K562 (cell line): ENCODE data around the gene GGCT. TPM values are rescaled to one million over a fixed set of nuclear protein-coding genes. Genes with fewer than 3 reads are reported as not detected.

Experiments
- ATAC-seq: fragments of 200-7000 bp; cut with Tn5 transposase; 3 replicates; pipeline ENCODE4 v1.9.1; 2020; ENCODE audit warnings: moderate library complexity
- BruUV-seq: library from RNA; stranded (reverse); fragments of 400-500 nt; replicated peaks from 2 replicates; lab custom pipeline; 2021; lab: Mats Ljungman, UMichigan
- CTCF ChIA-PET: fragments of 300-600 bp; formaldehyde crosslinking; extraction: SDS; loops from one replicate; lab custom pipeline; 2021; ENCODE audit warnings: low intra/inter-chr PET ratio; lab: Yijun Ruan, JAX
- POLR2A ChIA-PET: fragments of 300-600, 350-650 bp; sonication (Branson Sonifier 250); formaldehyde crosslinking; extraction: SDS; loops from one replicate; lab custom pipeline; 2021; ENCODE audit warnings: antibody characterized with exemption, inconsistent platforms; lab: Yijun Ruan, JAX
- DNase-seq, 4 experiments: peaks; one replicate each; pipeline versions ENCODE4 v3.0.0 to v3.0.0-alpha.2; 2011 to 2018; ENCODE audit warnings: low spot score in 3 of 4, mixed read lengths in 3 of 4; ENCODE audit errors: extremely low read depth in 1 of 4
- FAIRE-seq: peaks from 2 replicates; lab custom pipeline; 2011; peaks lifted over from hg19 to GRCh38; lab: Jason Lieb, UNC
- H2AFZ ChIP-seq: 2 replicates; pipeline ENCODE4 v1.6.0; 2011; ENCODE audit warnings: low read depth, low read length, control low read depth, inconsistent platforms
- H3K27ac ChIP-seq: fragments of 200-600 bp; 3 replicates; pipeline ENCODE4 v1.8.0; 2011; ENCODE audit warnings: low read depth, mild to moderate bottlenecking, control low read depth, inconsistent platforms, low read length, moderate library complexity, mixed read lengths; ENCODE audit errors: extremely low read depth
- H3K27me3 ChIP-seq, 2 experiments: fragments of 300-600 bp in 1 of 2; 2 replicates in 1 of 2; 3 replicates in 1 of 2; pipeline versions ENCODE4 v1.6.0 to v1.8.0; 2011; ENCODE audit warnings: inconsistent platforms in 2 of 2, low read length in 2 of 2, mild to moderate bottlenecking in 1 of 2, mixed read lengths in 1 of 2, moderate library complexity in 1 of 2; ENCODE audit not compliant: control insufficient read depth in 2 of 2, insufficient read depth in 2 of 2
- H3K36me3 ChIP-seq: fragments of 300-600 bp; 3 replicates; pipeline ENCODE4 v1.8.0; 2011; ENCODE audit warnings: mild to moderate bottlenecking, low read length, inconsistent platforms; ENCODE audit not compliant: control insufficient read depth, insufficient read depth
- H3K4me1 ChIP-seq, 2 experiments: fragments of 200-600 bp in 1 of 2; replicated peaks in 1 of 2; 2 replicates in 1 of 2; 3 replicates in 1 of 2; pipeline versions ENCODE4 v1.5.1 to v1.8.0; 2011; ENCODE audit warnings: inconsistent platforms in 2 of 2, low read length in 2 of 2, mild to moderate bottlenecking in 1 of 2, mixed read lengths in 1 of 2, moderate library complexity in 1 of 2; ENCODE audit not compliant: control insufficient read depth in 2 of 2, insufficient read depth in 2 of 2
- H3K4me2 ChIP-seq: 2 replicates; pipeline ENCODE4 v1.6.1; 2011; ENCODE audit warnings: low read length, control low read depth, inconsistent platforms, mixed read lengths; ENCODE audit not compliant: insufficient read depth
- H3K4me3 ChIP-seq: fragments of 200-600 bp; sonication (generic), shearing (Covaris generic); 2 replicates; pipeline ENCODE4 v1.5.1; 2016; ENCODE audit warnings: control low read depth, inconsistent platforms
- H3K79me2 ChIP-seq: fragments of 200-600 bp; 3 replicates; pipeline ENCODE4 v1.8.0; 2011; ENCODE audit warnings: low read length, inconsistent platforms; ENCODE audit not compliant: control insufficient read depth, insufficient read depth
- H3K9ac ChIP-seq, 2 experiments: 2 replicates each; pipeline versions ENCODE4 v1.6.0 to v1.6.1; 2011; ENCODE audit warnings: low read depth in 2 of 2, low read length in 2 of 2, control low read depth in 1 of 2, inconsistent platforms in 1 of 2, mild to moderate bottlenecking in 1 of 2, mixed read lengths in 1 of 2; ENCODE audit not compliant: insufficient read depth in 1 of 2
- H3K9me1 ChIP-seq: one replicate; pipeline ENCODE4 v1.6.0; 2011; ENCODE audit warnings: inconsistent platforms, mild to moderate bottlenecking, low read length, moderate library complexity; ENCODE audit not compliant: control insufficient read depth, insufficient read depth
- H3K9me3 ChIP-seq: replicated peaks from 2 replicates; pipeline ENCODE4 v1.5.1; 2011; ENCODE audit warnings: low read depth, low read length, inconsistent platforms; ENCODE audit not compliant: control insufficient read depth, insufficient read depth
- H4K20me1 ChIP-seq: replicated peaks from 2 replicates; pipeline ENCODE4 v1.6.1; 2011; ENCODE audit warnings: low read length, inconsistent platforms, mixed read lengths; ENCODE audit not compliant: control insufficient read depth, insufficient read depth
- ASH1L ChIP-seq: fragments of 450-650 bp; IDR thresholded peaks from 2 replicates; pipeline ENCODE4 v1.6.1; 2018; ENCODE audit warnings: borderline replicate concordance, mild to moderate bottlenecking, low read depth; ENCODE audit not compliant: partially characterized antibody
- ATF2 ChIP-seq: sonication (generic); formaldehyde crosslinking; IDR thresholded peaks from 2 replicates; pipeline ENCODE4 v1.8.1; 2022; ENCODE audit warnings: missing genetic modification reagents
- BMI1 ChIP-seq: fragments of 150-350 bp; IDR thresholded peaks from 2 replicates; pipeline ENCODE4 v1.6.1; 2014; ENCODE audit warnings: low read length
- HBP1 ChIP-seq: fragments of 450-650 bp; formaldehyde crosslinking; IDR thresholded peaks from 2 replicates; pipeline ENCODE4 v1.4.0; 2022; ENCODE audit warnings: missing genetic modification characterization
- JUN ChIP-seq, 2 experiments: sonication (generic) in 1 of 2; formaldehyde crosslinking in 1 of 2; IDR thresholded peaks; 2 replicates each; pipeline versions ENCODE4 v1.6.1 to v1.8.0; 2012 to 2022; ENCODE audit warnings: borderline replicate concordance in 2 of 2, mild to moderate bottlenecking in 2 of 2, improper control_type of control experiment in 1 of 2, low read depth in 1 of 2, low read length in 1 of 2, missing genetic modification reagents in 1 of 2
- LARP7 ChIP-seq: fragments of 450-650 bp; IDR thresholded peaks from 2 replicates; pipeline ENCODE4 v1.6.1; 2016
- NFE2 ChIP-seq: IDR thresholded peaks from 2 replicates; pipeline ENCODE4 v1.6.1; 2014; ENCODE audit warnings: antibody characterized with exemption, low read depth
- RFX5 ChIP-seq: IDR thresholded peaks from 2 replicates; pipeline ENCODE4 v1.6.1; 2011; ENCODE audit warnings: low read depth, mild to moderate bottlenecking, improper control_type of control experiment, low read length
- USF2 ChIP-seq: sonication (generic); formaldehyde crosslinking; IDR thresholded peaks from 2 replicates; pipeline ENCODE4 v1.5.0; 2020; ENCODE audit warnings: missing genetic modification reagents
- WGBS: fragments of 100-300 bp; shearing (Covaris generic); methylation state at CpG from one replicate; pipeline ENCODE4 v1.1.6; 2016; ENCODE audit warnings: low coverage, mixed read lengths; ENCODE audit not compliant: insufficient coverage; ENCODE audit errors: missing lambda C conversion rate; 5-methylcytosine and 5-hydroxymethylcytosine counted together
- in situ Hi-C: fragments of 300-500 bp; cut with MboI; formaldehyde crosslinking; loops from 4 replicates; pipeline ENCODE4 v1.15.0; 2018; ENCODE audit warnings: inconsistent platforms, mixed read lengths
- intact Hi-C: fragments of 100-400 bp; cut with micrococcal nuclease; formaldehyde crosslinking; loops from 2 replicates; pipeline ENCODE4 v1.14.2; 2022
- polyA plus RNA-seq, 8 experiments: library from polyadenylated mRNA; depleted of rRNA in 4 of 8; stranded (reverse) in 5 of 8; unstranded in 3 of 8; fragments of >200 nt; fragmentation: Nextera tagmentation in 2 of 8; fragmentation: Illumina TruSeq in 1 of 8; extraction: Ambion mirVana in 2 of 8; extraction: Trizol in 1 of 8; gene quantifications; 2 replicates each; pipeline versions ENCODE4 v1.2.1 to v1.2.3, GENCODE V29; 2011 to 2014; ENCODE audit warnings: inconsistent platforms in 1 of 8, missing spikeins in 1 of 8
- total RNA-seq, 7 experiments: library from RNA; depleted of rRNA in 6 of 7; stranded (reverse); fragments of >200 nt in 6 of 7; fragmentation: Illumina TruSeq in 2 of 7; extraction: Trizol in 2 of 7; gene quantifications; 2 replicates each; pipeline versions ENCODE4 v1.2.1 to v1.2.3, GENCODE V29; 2011 to 2021; ENCODE audit warnings: low replicate concordance in 1 of 7

Gene GGCT
- total and polyA plus RNA-seq, 9 of the 15 experiments (the other 6 are each of a cell fraction or from before 2014, with no cell fraction given) = 79.0 to 349 (median 136) TPM

GRCh38 chr7:30459591-30460245 lies 44.9 kb downstream of the GGCT start:
- in situ Hi-C loops = no loop called here
- H3K27me3 ChIP-seq = no peaks in the 10 kb centered on the region
- no peaks in the 10 kb centered on the region for H3K9me1 ChIP-seq
- ChIA-PET CTCF (interaction anchor here (0.5 kb wide), 1 partner anchor 48 kb away, joined by 3 read pairs; no protein-coding TSS in a partner anchor), POLR2A (interaction anchor here (1.1 to 1.4 kb wide), 2 partner anchors 10 kb away, joined by 3 read pairs; no protein-coding TSS in a partner anchor)
- ATAC-seq (no peak), DNase-seq (no peak), FAIRE-seq (no peak)
- H3K4me2 ChIP-seq = no peak overlapping the region
- 57% methylated on average over 9 of the region's 9 CpGs for WGBS
- no peak overlapping the region for H3K27ac ChIP-seq
- 0 out of 3 replicates have a peak, but pooled peaks cover 3% of the 10 kb centered on the region for H3K36me3 ChIP-seq
- TF ChIP-seq NFE2 = peak; percentile 18; the same call in 1 of the 2 replicates
- TF ChIP-seq LARP7 = no peak
- H4K20me1 ChIP-seq = no peaks in the 10 kb centered on the region
- H3K9ac ChIP-seq = no peak overlapping the region
- H3K4me1 ChIP-seq = peaks cover 0 to 4% of the 10 kb centered on the region in 2 experiments; a peak in 1 of 5 replicates
- H3K9me3 ChIP-seq = no peaks in the 10 kb centered on the region
- no peaks in the 10 kb centered on the region for H3K79me2 ChIP-seq
- no peak overlapping the region for H2AFZ ChIP-seq
- H3K4me3 ChIP-seq = no peak overlapping the region
- BruUV-seq = no TSS peak
- intact Hi-C loops = no loop called here

GRCh38 chr7:30458311-30458710 lies 46.3 kb downstream of the GGCT start:
- in situ Hi-C loops = no loop called here
- Histone ChIP-seq H3K9me1 (no peaks in the 10 kb centered on the region), H3K9ac (no peak overlapping the region), H3K4me3 (no peak overlapping the region), H3K79me2 (no peaks in the 10 kb centered on the region), H2AFZ (no peak overlapping the region), H3K27ac (no peak overlapping the region), H3K4me2 (no peak overlapping the region), H4K20me1 (no peaks in the 10 kb centered on the region), H3K4me1 (no peaks in the 10 kb centered on the region), H3K9me3 (no peaks in the 10 kb centered on the region), H3K27me3 (no peaks in the 10 kb centered on the region), H3K36me3 (0 out of 3 replicates have a peak, but pooled peaks cover 3% of the 10 kb centered on the region)
- ATAC-seq = no peak
- FAIRE-seq = no peak
- no TSS peak for BruUV-seq
- CTCF ChIA-PET = no interaction called here
- intact Hi-C loops = no loop called here
- WGBS = 10% methylated on average over 1 of the region's 1 CpG
- DNase-seq = no peak
- POLR2A ChIA-PET = interaction anchor here (0.7 kb wide), 1 partner anchor 110 kb away, joined by 3 read pairs; no protein-coding TSS in a partner anchor
- TF ChIP-seq RFX5 (no peak), HBP1 (CRISPR knock-in tag) (no peak), ATF2 (CRISPR knock-in tag) (no peak), JUN (IDR thresholded peaks at IDR 0.05; ENCODE audit: borderline replicate concordance, low read depth, low read length) (no peak), JUN (CRISPR knock-in tag; IDR thresholded peaks at IDR 0.05; ENCODE audit: borderline replicate concordance) (no peak), USF2 (CRISPR knock-in tag) (no peak), ASH1L (no peak), BMI1 (no peak)
